Measurements from ENCODE around the gene C9orf78. TPM values are rescaled to one million over a fixed set of nuclear protein-coding genes. Genes with fewer than 3 reads are reported as not detected.

The C9orf78 gene
- total and polyA plus RNA-seq, 9 of the 15 experiments (the other 6 are each of a cell fraction or from before 2014, with no cell fraction given), result 94.6 to 266 (median 202) TPM

DNA sequence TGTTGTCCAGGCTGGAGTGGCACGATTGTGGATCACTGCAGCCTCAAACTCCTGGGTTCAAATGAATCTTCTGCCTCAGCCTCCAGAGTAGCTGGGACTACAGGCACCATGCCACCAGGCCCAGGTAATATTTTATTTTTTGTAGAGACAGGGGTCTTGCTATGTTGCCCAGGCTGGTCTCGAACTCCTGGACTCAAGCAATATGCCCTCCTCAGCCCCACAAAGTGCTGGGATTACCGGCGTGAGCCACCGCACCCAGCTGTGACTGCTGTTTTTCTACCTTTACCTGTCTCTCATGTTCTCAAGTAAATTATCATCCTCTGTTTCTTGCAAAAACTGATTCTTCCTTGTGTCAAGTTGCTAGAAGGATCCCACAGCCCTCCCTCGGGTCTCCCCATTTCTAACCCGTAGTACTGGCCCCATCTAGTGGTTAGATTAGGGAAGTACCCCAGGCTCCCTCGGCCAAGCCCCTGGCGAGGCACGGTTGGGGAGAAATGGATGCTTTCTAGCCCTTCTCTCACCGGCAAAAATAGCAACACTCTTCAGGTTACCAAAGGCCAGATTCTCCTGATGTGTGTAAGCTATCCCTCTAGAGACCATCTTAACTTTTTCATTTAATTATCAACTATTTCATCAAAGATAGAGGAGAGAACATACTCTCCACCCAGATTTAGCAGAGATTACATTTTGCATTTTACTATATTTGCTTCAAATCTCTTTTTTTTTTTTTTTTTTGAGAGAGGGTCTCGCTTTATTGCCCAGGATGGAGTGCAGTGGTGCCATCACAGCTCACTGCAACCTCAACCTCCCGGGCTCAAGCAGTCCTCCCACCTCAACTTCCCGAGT, 51.3 kb downstream of the C9orf78 start (continued):
- TF ChIP-seq GMEB1 (CRISPR knock-in tag; IDR thresholded peaks at IDR 0.05) (no peak), ETV1 (tag; conservative IDR thresholded peaks at IDR 0.05; ENCODE audit: low read depth) (peak; percentile 50), VEZF1 (CRISPR knock-in tag; IDR thresholded peaks at IDR 0.05) (peak; percentile 81), PTRF (tag; IDR thresholded peaks at IDR 0.05) (no peak), STAG1 (CRISPR knock-in tag; IDR thresholded peaks at IDR 0.05; ENCODE audit: borderline replicate concordance) (peak; percentile 90; the same call in 1 of the 2 replicates), ZNF384 (IDR thresholded peaks at IDR 0.05; ENCODE audit: low read depth, low read length) (0 out of 2 replicates have a peak, but pooled peaks have one; percentile 29), ATF7 (IDR thresholded peaks at IDR 0.05) (peak; percentile 54; the same call in 1 of the 2 replicates), ZBTB33 (CRISPR knock-in tag; IDR thresholded peaks at IDR 0.05) (peak; percentile 58; the same call in 1 of the 2 replicates), MCM7 (IDR thresholded peaks at IDR 0.05) (no peak), HLTF (IDR thresholded peaks at IDR 0.05) (0 out of 2 replicates have a peak, but pooled peaks have one; percentile 22)
- TF ChIP-seq, protein P1, sequence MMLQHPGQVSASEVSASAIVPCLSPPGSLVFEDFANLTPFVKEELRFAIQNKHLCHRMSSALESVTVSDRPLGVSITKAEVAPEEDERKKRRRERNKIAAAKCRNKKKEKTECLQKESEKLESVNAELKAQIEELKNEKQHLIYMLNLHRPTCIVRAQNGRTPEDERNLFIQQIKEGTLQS (IDR thresholded peaks at IDR 0.05), result no peak
- TF ChIP-seq, protein P1 (CRISPR knock-in tag; conservative IDR thresholded peaks at IDR 0.05), result peak; percentile 79
